Calu3 (cell line): ENCODE measurements around the gene SHISA8. TPM values are rescaled to one million over a fixed set of nuclear protein-coding genes. Genes with fewer than 3 reads are reported as not detected.

ENCODE experiments used
- BruUV-seq: library from RNA; stranded (reverse); fragments of 400-500 nt; replicated peaks from 2 replicates; lab custom pipeline; 2021; lab: Mats Ljungman, UMichigan
- CTCF ChIA-PET: fragments of 300-600 bp; sonication (Branson Sonifier 250); formaldehyde crosslinking; loops from one replicate; lab custom pipeline; 2022; ENCODE audit warnings: antibody characterized with exemption; lab: Charles Lee
- DNase-seq: peaks from one replicate; pipeline ENCODE4 v3.0.0; 2022
- H3K27ac Mint-ChIP-seq: one replicate; pipeline ENCODE4 v1.8.0; 2022; ENCODE audit warnings: mixed read lengths; ENCODE audit not compliant: unreplicated experiment
- H3K27me3 Mint-ChIP-seq: one replicate; pipeline ENCODE4 v1.8.0; 2022; ENCODE audit warnings: mixed read lengths; ENCODE audit not compliant: unreplicated experiment
- H3K36me3 Mint-ChIP-seq: one replicate; pipeline ENCODE4 v1.8.0; 2022; ENCODE audit warnings: mild to moderate bottlenecking, moderate library complexity, mixed read lengths; ENCODE audit not compliant: insufficient read depth, unreplicated experiment
- H3K4me1 Mint-ChIP-seq: one replicate; pipeline ENCODE4 v1.8.0; 2022; ENCODE audit warnings: mild to moderate bottlenecking, low read depth, mixed read lengths; ENCODE audit not compliant: unreplicated experiment
- H3K4me3 Mint-ChIP-seq: one replicate; pipeline ENCODE4 v1.8.0; 2022; ENCODE audit warnings: mild to moderate bottlenecking, low read depth, moderate library complexity, mixed read lengths; ENCODE audit not compliant: unreplicated experiment
- H3K9me3 Mint-ChIP-seq: one replicate; pipeline ENCODE4 v1.8.0; 2022; ENCODE audit warnings: low read depth, mixed read lengths; ENCODE audit not compliant: unreplicated experiment
- intact Hi-C: fragments of 100-400 bp; cut with micrococcal nuclease; formaldehyde crosslinking; loops from one replicate; pipeline ENCODE4 v1.10.0; 2022; ENCODE audit not compliant: unreplicated experiment
- total RNA-seq: library from RNA; stranded (reverse); gene quantifications from 2 replicates; pipeline ENCODE4 v1.2.3, GENCODE V29; 2022
- TF ChIP-seq, protein P1 (sequence below): fragments of 200-600 bp; IDR thresholded peaks from one replicate; pipeline ENCODE4 v1.8.0; 2022; ENCODE audit warnings: antibody characterized with exemption; ENCODE audit not compliant: unreplicated experiment

SHISA8 gene
- total RNA-seq, 1 experiment from 2014 or later = not detected

DNA sequence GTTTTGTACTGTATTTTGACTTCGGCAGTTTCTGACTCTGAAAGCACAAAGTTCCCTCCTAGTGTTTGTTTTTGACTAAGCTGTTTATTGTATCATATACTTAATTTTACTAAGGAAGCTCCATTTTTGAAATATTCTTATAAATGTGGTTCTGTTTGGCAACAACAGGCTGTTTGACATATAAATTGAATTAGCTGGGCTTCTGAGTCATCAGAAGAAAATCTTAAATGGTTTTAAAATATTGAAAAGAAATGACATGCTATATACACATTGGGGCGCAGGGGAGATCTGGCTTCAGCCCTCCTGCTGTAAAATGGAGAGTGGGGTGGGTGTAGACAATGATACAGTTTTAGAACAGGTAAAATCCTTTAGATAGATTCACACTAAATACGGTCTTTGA lies 38.6 kb downstream of the SHISA8 start:
- H3K36me3 Mint-ChIP-seq = peaks cover 67% of the 10 kb centered on the region
- no peak overlapping the region for H3K4me3 Mint-ChIP-seq
- no peaks in the 10 kb centered on the region for H3K4me1 Mint-ChIP-seq
- no peak for DNase-seq
- CTCF ChIA-PET = no interaction called here
- H3K9me3 Mint-ChIP-seq = no peaks in the 10 kb centered on the region
- no TSS peak for BruUV-seq
- intact Hi-C loops = no loop called here
- no peak overlapping the region for H3K27ac Mint-ChIP-seq
- no peaks in the 10 kb centered on the region for H3K27me3 Mint-ChIP-seq
- TF ChIP-seq, protein P1, sequence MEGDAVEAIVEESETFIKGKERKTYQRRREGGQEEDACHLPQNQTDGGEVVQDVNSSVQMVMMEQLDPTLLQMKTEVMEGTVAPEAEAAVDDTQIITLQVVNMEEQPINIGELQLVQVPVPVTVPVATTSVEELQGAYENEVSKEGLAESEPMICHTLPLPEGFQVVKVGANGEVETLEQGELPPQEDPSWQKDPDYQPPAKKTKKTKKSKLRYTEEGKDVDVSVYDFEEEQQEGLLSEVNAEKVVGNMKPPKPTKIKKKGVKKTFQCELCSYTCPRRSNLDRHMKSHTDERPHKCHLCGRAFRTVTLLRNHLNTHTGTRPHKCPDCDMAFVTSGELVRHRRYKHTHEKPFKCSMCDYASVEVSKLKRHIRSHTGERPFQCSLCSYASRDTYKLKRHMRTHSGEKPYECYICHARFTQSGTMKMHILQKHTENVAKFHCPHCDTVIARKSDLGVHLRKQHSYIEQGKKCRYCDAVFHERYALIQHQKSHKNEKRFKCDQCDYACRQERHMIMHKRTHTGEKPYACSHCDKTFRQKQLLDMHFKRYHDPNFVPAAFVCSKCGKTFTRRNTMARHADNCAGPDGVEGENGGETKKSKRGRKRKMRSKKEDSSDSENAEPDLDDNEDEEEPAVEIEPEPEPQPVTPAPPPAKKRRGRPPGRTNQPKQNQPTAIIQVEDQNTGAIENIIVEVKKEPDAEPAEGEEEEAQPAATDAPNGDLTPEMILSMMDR = no peak

DNA sequence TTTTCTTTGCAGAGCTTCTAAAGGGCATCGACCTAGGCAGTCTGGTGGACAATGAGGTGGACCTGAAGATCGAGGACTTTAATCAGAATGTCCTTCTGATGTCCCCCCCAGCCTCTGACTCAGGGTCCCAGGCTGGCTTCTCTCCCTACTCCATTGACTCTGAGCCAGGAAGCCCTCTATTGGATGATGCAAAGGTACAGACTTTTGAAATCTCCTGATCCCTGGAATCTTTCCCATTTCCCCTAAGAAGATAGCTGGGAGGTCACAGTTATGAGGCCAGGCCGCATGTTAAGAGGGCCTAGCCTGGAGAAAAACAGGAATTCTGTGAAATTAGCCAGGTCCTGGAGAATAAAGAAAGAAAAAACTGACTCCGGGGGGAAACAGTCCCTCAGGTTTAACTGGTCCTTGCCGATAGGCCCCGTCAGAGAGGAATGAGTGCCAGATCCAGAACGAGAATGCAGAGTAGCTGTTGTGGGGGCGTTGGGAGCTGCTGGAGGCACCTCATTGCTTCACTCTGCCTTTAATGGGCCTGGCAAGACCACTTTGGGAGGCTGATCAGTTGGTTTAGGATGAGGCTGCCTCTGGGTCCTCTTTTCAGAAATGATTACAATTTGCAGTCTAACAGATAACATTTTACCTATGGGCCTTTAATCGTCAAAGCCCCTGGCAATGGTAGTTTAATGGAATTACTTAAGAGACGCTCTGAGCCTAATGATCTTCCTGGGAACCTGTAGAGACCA lies 39.2 kb downstream of the SHISA8 start:
- no peak overlapping the region for H3K27ac Mint-ChIP-seq
- no peaks in the 10 kb centered on the region for H3K27me3 Mint-ChIP-seq
- no TSS peak for BruUV-seq
- no peak for DNase-seq
- H3K4me3 Mint-ChIP-seq = no peak overlapping the region
- H3K36me3 Mint-ChIP-seq = peaks cover 67% of the 10 kb centered on the region
- intact Hi-C loops = no loop called here
- CTCF ChIA-PET = no interaction called here
- TF ChIP-seq, protein P1 = no peak
- H3K9me3 Mint-ChIP-seq = no peaks in the 10 kb centered on the region
- H3K4me1 Mint-ChIP-seq = no peaks in the 10 kb centered on the region

DNA sequence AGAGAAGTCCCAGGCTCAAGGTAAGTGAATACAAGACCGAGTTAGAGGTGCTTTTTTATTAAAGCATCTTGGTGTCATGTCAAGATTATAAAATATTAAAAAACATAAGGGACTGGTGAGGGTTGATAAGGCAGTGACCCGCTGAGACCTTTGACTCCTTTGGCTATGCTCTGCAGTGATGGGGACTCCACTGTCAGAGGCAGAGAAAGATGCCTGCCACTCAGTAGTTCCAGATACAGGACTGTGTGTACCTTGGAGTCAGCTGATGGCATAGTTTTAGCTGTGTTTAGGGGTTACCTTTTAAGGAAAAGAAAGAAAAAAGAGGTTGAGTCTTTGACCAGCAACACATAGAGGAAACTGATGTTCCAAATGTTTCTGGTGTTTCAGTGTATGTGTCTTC lies 40.8 kb downstream of the SHISA8 start:
- Mint-ChIP-seq H3K27me3 (no peaks in the 10 kb centered on the region), H3K4me1 (no peaks in the 10 kb centered on the region), H3K27ac (no peak overlapping the region), H3K9me3 (no peaks in the 10 kb centered on the region), H3K36me3 (peaks cover 71% of the 10 kb centered on the region), H3K4me3 (no peak overlapping the region)
- BruUV-seq = no TSS peak
- DNase-seq = no peak
- CTCF ChIA-PET = no interaction called here
- intact Hi-C loops = no loop called here
- TF ChIP-seq, protein P1 = no peak

DNA sequence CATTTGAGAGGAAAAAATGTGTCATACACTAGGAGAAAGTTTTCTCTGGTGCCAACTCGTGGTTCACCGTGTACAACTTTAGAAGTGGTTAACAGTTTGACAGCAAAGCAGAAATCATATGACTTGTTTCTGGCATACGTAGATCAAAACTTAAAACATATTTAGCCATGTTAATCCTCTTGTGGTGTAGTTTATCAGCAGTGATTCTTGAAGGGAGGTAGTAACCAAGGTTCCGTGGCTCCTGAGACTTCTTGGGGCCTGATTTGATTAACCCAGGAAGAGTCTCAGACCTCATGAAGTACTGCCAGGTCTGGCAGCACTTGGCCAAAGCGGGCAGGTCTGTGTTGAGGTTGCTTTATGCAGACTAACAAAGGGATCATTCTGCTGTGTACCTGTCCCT lies 41.5 kb downstream of the SHISA8 start:
- Mint-ChIP-seq H3K9me3 (no peaks in the 10 kb centered on the region), H3K4me1 (no peaks in the 10 kb centered on the region), H3K27ac (no peak overlapping the region), H3K27me3 (no peaks in the 10 kb centered on the region), H3K4me3 (no peak overlapping the region), H3K36me3 (peaks cover 70% of the 10 kb centered on the region)
- no TSS peak for BruUV-seq
- CTCF ChIA-PET = no interaction called here
- intact Hi-C loops = no loop called here
- DNase-seq = no peak
- TF ChIP-seq, protein P1 = no peak
